ENCODE results near the gene CPSF4.

- no peak for TF ChIP-seq CTCF (IDR thresholded peaks at IDR 0.05 in 4 of 5, conservative IDR thresholded peaks at IDR 0.05 in 1 of 5)
- no peak for TF ChIP-seq POLR2A (IDR thresholded peaks at IDR 0.05)
Observed at GRCh38 chr7:99395616-99396327, 43.0 kb upstream of the CPSF4 start.

All from gastrocnemius medialis (tissue), 4 donors.